Neuronal stem cell (in vitro differentiated cells): ENCODE results near the gene STAG1.

Experiments
- DNase-seq: peaks from one replicate; pipeline ENCODE4 v3.0.0-alpha.2; 2013; ENCODE audit warnings: low spot score
- H2AFZ ChIP-seq: one replicate; pipeline ENCODE4 v1.6.1; 2013; ENCODE audit warnings: mild to moderate bottlenecking, low read length, inconsistent platforms
- H2AK5ac ChIP-seq: 2 replicates; pipeline ENCODE4 v1.6.1; 2013; ENCODE audit warnings: low read depth, mild to moderate bottlenecking, inconsistent platforms, low read length, moderate library complexity, mixed read lengths
- H2BK120ac ChIP-seq: 2 replicates; pipeline ENCODE4 v1.6.1; 2013; ENCODE audit warnings: low read depth, mild to moderate bottlenecking, inconsistent platforms, low read length, moderate library complexity, mixed read lengths
- H2BK12ac ChIP-seq: one replicate; pipeline ENCODE4 v1.6.1; 2013; ENCODE audit warnings: low read length, inconsistent platforms
- H2BK15ac ChIP-seq: 2 replicates; pipeline ENCODE4 v1.6.1; 2013; ENCODE audit warnings: mild to moderate bottlenecking, low read length, inconsistent platforms, mixed read lengths
- H2BK5ac ChIP-seq: one replicate; pipeline ENCODE4 v1.6.1; 2013; ENCODE audit warnings: inconsistent platforms, mild to moderate bottlenecking, low read length, moderate library complexity
- H3K14ac ChIP-seq: one replicate; pipeline ENCODE4 v1.6.1; 2013; ENCODE audit warnings: low read length, inconsistent platforms
- H3K18ac ChIP-seq: 2 replicates; pipeline ENCODE4 v1.6.1; 2013; ENCODE audit warnings: low read length, inconsistent platforms
- H3K23ac ChIP-seq: 2 replicates; pipeline ENCODE4 v1.6.1; 2013; ENCODE audit warnings: low read depth, mild to moderate bottlenecking, mixed read lengths, low read length, inconsistent platforms; ENCODE audit not compliant: poor library complexity
- H3K27ac ChIP-seq: replicated peaks from 3 replicates; pipeline ENCODE4 v1.5.1; 2013; ENCODE audit warnings: low read length, inconsistent platforms
- H3K27me3 ChIP-seq, 3 experiments: 2 replicates each; pipeline ENCODE4 v1.6.1; 2013; ENCODE audit warnings: low read length in 3 of 3, mild to moderate bottlenecking in 2 of 3, inconsistent platforms in 1 of 3, low read depth in 1 of 3, mixed read lengths in 1 of 3, moderate library complexity in 1 of 3; ENCODE audit not compliant: control insufficient read depth in 3 of 3, insufficient read depth in 3 of 3
- H3K36me3 ChIP-seq, 2 donors: replicated peaks in 1 of 2; 2 replicates each; pipeline ENCODE4 v1.6.1; 2013; ENCODE audit warnings: low read length in 2 of 2; ENCODE audit not compliant: control insufficient read depth in 2 of 2, insufficient read depth in 2 of 2
- H3K4ac ChIP-seq: 2 replicates; pipeline ENCODE4 v1.6.1; 2013; ENCODE audit warnings: inconsistent platforms, mild to moderate bottlenecking, low read length, moderate library complexity
- H3K4me1 ChIP-seq, 2 donors: 1 replicate in 1 of 2; 2 replicates in 1 of 2; pipeline ENCODE4 v1.6.1; 2013; ENCODE audit warnings: low read length in 2 of 2, low read depth in 1 of 2; ENCODE audit not compliant: control insufficient read depth in 2 of 2, insufficient read depth in 1 of 2
- H3K4me2 ChIP-seq: one replicate; pipeline ENCODE4 v1.6.1; 2013; ENCODE audit warnings: mild to moderate bottlenecking, low read length, inconsistent platforms; ENCODE audit not compliant: insufficient read depth, poor library complexity, severe bottlenecking
- H3K4me3 ChIP-seq, 2 donors: 2 replicates each; pipeline ENCODE4 v1.5.1; 2013; ENCODE audit warnings: low read length in 2 of 2, mild to moderate bottlenecking in 2 of 2, inconsistent platforms in 1 of 2, moderate library complexity in 1 of 2
- H3K79me1 ChIP-seq: one replicate; pipeline ENCODE4 v1.6.1; 2013; ENCODE audit warnings: low read depth, mild to moderate bottlenecking, inconsistent platforms, low read length, moderate library complexity
- H3K9ac ChIP-seq: one replicate; pipeline ENCODE4 v1.6.1; 2013; ENCODE audit warnings: mild to moderate bottlenecking, low read depth, low read length, inconsistent platforms; ENCODE audit not compliant: poor library complexity
- H3K9me3 ChIP-seq, 2 donors: replicated peaks in 1 of 2; 2 replicates each; pipeline versions ENCODE3 to v1.6.1; 2013; ENCODE audit warnings: low read length in 2 of 2, mild to moderate bottlenecking in 2 of 2, inconsistent platforms in 1 of 2, low read depth in 1 of 2, mixed read lengths in 1 of 2, moderate library complexity in 1 of 2; ENCODE audit not compliant: control insufficient read depth in 2 of 2, insufficient read depth in 1 of 2
- H4K8ac ChIP-seq: one replicate; pipeline ENCODE4 v1.6.1; 2013; ENCODE audit warnings: low read depth, mild to moderate bottlenecking, inconsistent platforms, low read length, moderate library complexity
- H4K91ac ChIP-seq: one replicate; pipeline ENCODE4 v1.6.1; 2013; ENCODE audit warnings: low read length, low read depth, mild to moderate bottlenecking, inconsistent platforms; ENCODE audit not compliant: poor library complexity
- WGBS, 2 donors: extraction: QIAGEN DNeasy Blood & Tissue Kit; methylation state at CpG; one replicate each; pipeline ENCODE4 v1.1.7; 2013; ENCODE audit warnings: missing lambda C conversion rate in 2 of 2, mixed read lengths in 1 of 2; ENCODE audit not compliant: insufficient read length in 2 of 2, insufficient replicate concordance in 1 of 2; ENCODE audit errors: extremely low coverage in 2 of 2; 5-methylcytosine and 5-hydroxymethylcytosine counted together

STAG1 gene

DNA sequence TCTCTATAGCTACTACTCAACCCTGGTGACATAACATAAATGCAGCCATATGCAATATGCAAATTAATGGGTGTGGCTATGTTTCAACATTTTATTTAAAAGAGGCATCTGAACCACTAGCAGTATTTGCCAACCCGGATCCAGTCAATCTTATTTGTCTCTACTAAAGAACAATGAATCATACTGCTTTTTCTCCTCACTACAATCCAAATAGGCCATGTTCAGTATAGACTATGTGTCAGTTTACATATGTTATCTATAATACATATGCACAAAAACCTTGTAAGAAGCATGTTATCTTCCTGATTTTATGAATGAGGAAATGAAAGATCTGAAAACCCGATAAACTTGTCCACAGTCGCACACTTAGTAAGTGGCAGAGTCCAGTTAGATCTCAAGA lies 125.7 kb downstream of the STAG1 start:
- Histone ChIP-seq H3K27me3 (no peaks in the 10 kb centered on the region), H2BK15ac (no peak overlapping the region), H2BK5ac (no peak overlapping the region), H3K27ac (no peak overlapping the region), H3K36me3 (peaks cover 0 to 13% of the 10 kb centered on the region in 2 donors), H3K79me1 (no peaks in the 10 kb centered on the region), H3K23ac (no peak overlapping the region), H4K91ac (no peak overlapping the region), H3K18ac (no peak overlapping the region), H3K9ac (no peak overlapping the region), H3K4ac (no peak overlapping the region), H3K9me3 (peaks cover 0 to 3% of the 10 kb centered on the region in 2 donors), H2BK12ac (no peak overlapping the region), H2BK120ac (no peak overlapping the region), H2AK5ac (no peak overlapping the region), H3K4me2 (no peak overlapping the region), H3K4me1 (peaks cover 2 to 4% of the 10 kb centered on the region in 2 donors), H3K14ac (no peak overlapping the region), H4K8ac (no peak overlapping the region), H3K4me3 (no peak overlapping the region), H2AFZ (no peak overlapping the region)
- WGBS, 2 donors: no CpG with 5 or more reads among the region's 3 CpGs
- DNase-seq: no peak

DNA sequence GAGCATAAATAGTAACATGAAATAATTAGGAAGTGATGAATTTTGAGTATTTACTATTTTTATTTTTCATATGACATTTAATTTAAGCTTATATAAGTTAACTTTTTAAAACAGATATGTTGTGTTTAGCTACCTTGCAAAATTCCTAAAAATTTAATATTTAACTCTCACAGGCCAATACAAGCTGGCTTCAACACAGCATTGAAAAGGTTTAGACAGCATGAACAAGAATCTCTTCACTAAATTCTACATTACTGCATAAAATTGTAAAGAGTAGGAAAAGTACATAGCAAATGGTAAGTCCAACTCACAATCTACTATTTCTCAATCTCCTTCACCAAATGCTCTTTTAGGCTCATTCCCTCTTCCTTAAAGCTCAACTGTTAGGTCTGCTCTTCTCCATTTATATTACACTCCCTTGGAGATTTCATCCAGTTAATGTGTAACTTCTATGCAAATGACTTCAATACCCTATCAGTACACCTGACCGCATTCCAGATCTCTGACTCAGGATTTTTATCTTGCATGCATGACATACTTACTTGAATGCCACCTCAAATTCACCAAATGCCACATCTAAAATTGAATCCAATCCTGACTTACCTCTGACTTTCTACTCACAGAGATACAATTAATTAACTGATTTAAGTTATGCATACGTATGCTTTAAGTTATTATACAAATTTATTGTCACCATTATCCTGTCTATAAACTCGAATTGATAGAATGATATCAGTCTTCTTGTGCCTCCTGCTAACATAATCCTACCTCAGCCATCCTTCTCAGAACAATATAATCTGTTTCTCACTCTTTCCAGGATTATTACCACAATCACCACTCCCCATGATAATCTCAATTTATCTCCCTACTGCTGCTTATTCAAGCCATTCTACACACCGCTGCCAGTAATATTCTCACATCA lies 127.0 kb downstream of the STAG1 start:
- H4K91ac ChIP-seq: no peak overlapping the region
- no peak overlapping the region for H3K14ac ChIP-seq
- H3K27ac ChIP-seq: no peak overlapping the region
- WGBS, 2 donors: no CpG with 5 or more reads among the region's 4 CpGs
- H3K18ac ChIP-seq: no peak overlapping the region
- no peak overlapping the region for H2AFZ ChIP-seq
- H3K36me3 ChIP-seq: peaks cover 0 to 9% of the 10 kb centered on the region in 2 donors
- H2BK12ac ChIP-seq: no peak overlapping the region
- H3K4me1 ChIP-seq: peaks cover 2 to 4% of the 10 kb centered on the region in 2 donors
- H2BK120ac ChIP-seq: no peak overlapping the region
- H3K9ac ChIP-seq: no peak overlapping the region
- no peaks in the 10 kb centered on the region for H3K9me3 ChIP-seq
- H3K27me3 ChIP-seq: no peaks in the 10 kb centered on the region
- H2BK15ac ChIP-seq: no peak overlapping the region
- H2BK5ac ChIP-seq: no peak overlapping the region
- no peak overlapping the region for H3K4me2 ChIP-seq
- H3K4me3 ChIP-seq: no peak overlapping the region
- H3K23ac ChIP-seq: no peak overlapping the region
- H3K4ac ChIP-seq: no peak overlapping the region
- no peak overlapping the region for H4K8ac ChIP-seq
- no peak overlapping the region for H2AK5ac ChIP-seq
- H3K79me1 ChIP-seq: no peaks in the 10 kb centered on the region
- peak; percentile 3 for DNase-seq

DNA sequence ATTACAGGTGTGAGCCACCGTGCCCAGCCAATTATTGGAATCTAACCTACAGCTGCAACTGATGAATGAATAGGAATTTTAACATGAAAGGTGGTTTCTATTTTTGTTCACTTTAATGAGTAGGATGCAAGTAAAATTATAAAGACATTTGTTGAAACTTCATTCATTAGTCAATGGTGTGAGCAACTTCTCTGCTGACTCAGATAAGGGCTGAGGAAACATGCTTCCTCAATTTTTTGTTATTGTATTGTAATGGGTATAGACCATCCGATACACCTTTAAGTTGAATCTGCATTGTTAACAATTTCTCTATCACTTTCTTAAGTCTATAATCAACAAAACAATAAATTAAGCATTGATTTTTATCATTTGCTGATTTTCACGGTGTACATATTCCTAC lies 127.8 kb downstream of the STAG1 start:
- no peak overlapping the region for H2BK12ac ChIP-seq
- H3K14ac ChIP-seq: no peak overlapping the region
- no peak overlapping the region for H4K8ac ChIP-seq
- H3K9me3 ChIP-seq: no peaks in the 10 kb centered on the region
- no peak overlapping the region for H3K18ac ChIP-seq
- H4K91ac ChIP-seq: no peak overlapping the region
- H2BK15ac ChIP-seq: no peak overlapping the region
- H3K27me3 ChIP-seq: no peaks in the 10 kb centered on the region
- no peaks in the 10 kb centered on the region for H3K79me1 ChIP-seq
- H3K4me2 ChIP-seq: no peak overlapping the region
- no peak overlapping the region for H2BK120ac ChIP-seq
- WGBS, 2 donors: no CpG with 5 or more reads among the region's 3 CpGs
- H3K23ac ChIP-seq: no peak overlapping the region
- H3K36me3 ChIP-seq: peaks cover 0 to 13% of the 10 kb centered on the region in 2 donors
- H2AK5ac ChIP-seq: no peak overlapping the region
- no peak overlapping the region for H2BK5ac ChIP-seq
- no peak for DNase-seq
- H3K4ac ChIP-seq: no peak overlapping the region
- no peak overlapping the region for H2AFZ ChIP-seq
- H3K9ac ChIP-seq: no peak overlapping the region
- no peak overlapping the region for H3K27ac ChIP-seq
- no peak overlapping the region for H3K4me3 ChIP-seq
- peaks cover 2 to 4% of the 10 kb centered on the region in 2 donors for H3K4me1 ChIP-seq

DNA sequence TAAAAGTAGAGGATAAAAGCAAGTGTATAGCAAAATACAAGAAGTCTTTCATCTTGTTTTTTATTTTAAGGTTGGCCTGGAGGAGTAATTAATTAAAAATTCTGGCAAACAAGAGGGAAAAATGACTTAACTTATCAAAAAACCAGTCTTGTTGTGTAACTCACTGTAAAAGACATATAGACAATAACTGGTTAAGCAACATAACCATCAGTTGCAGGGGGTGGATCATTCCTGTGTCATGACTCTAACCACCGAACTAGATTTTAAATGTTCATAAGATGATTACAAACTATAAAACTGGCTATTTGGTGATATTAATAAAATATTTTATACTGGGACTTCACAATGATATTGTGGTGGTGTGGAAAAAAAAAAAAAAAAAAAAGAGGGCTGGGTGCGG lies 130.6 kb downstream of the STAG1 start:
- Histone ChIP-seq H3K4me1 (peaks cover 2 to 4% of the 10 kb centered on the region in 2 donors), H4K8ac (no peak overlapping the region), H2BK120ac (no peak overlapping the region), H2AFZ (no peak overlapping the region), H3K9ac (no peak overlapping the region), H2AK5ac (no peak overlapping the region), H2BK12ac (no peak overlapping the region), H3K4me3 (no peak overlapping the region), H2BK5ac (no peak overlapping the region), H3K27ac (no peak overlapping the region), H2BK15ac (no peak overlapping the region), H3K79me1 (no peaks in the 10 kb centered on the region), H3K27me3 (no peaks in the 10 kb centered on the region), H4K91ac (no peak overlapping the region), H3K9me3 (peaks cover 0 to 3% of the 10 kb centered on the region in 2 donors), H3K14ac (no peak overlapping the region), H3K4me2 (no peak overlapping the region), H3K36me3 (peaks cover 0 to 23% of the 10 kb centered on the region in 2 donors), H3K18ac (no peak overlapping the region), H3K23ac (no peak overlapping the region), H3K4ac (no peak overlapping the region)
- WGBS, 2 donors: no CpG with 5 or more reads among the region's 2 CpGs
- DNase-seq: no peak
